WTC11 (cell line): ENCODE measurements around the gene JMJD8. TPM values are rescaled to one million over a fixed set of nuclear protein-coding genes. Genes with fewer than 3 reads are reported as not detected.
A peak's percentile ranks its signal among the peaks of the same experiment; 100 is the strongest.

Source experiments
- ATAC-seq: fragments of 200-7000 bp; cut with Tn5 transposase; 2 replicates; pipeline ENCODE4 v1.10.0; 2021; ENCODE audit warnings: mild to moderate bottlenecking, moderate library complexity
- CTCF ChIA-PET: fragments of 300-600 bp; sonication (Branson Sonifier 250); formaldehyde crosslinking; loops from one replicate; lab custom pipeline; 2021; ENCODE audit warnings: antibody characterized with exemption; lab: Charles Lee
- POLR2A ChIA-PET: fragments of 350-600 bp; sonication (Branson Sonifier 250); formaldehyde crosslinking; loops from one replicate; lab custom pipeline; 2021; ENCODE audit warnings: antibody characterized with exemption; lab: Charles Lee
- DNase-seq: peaks from one replicate; pipeline ENCODE4 v3.0.0; 2021; ENCODE audit warnings: low spot score
- H3K27ac Mint-ChIP-seq: 2 replicates; pipeline ENCODE4 v1.8.0; 2021; ENCODE audit warnings: mixed read lengths
- H3K27me3 Mint-ChIP-seq: 2 replicates; pipeline ENCODE4 v1.8.0; 2021; ENCODE audit warnings: low read depth, mild to moderate bottlenecking, moderate library complexity, mixed read lengths
- H3K36me3 Mint-ChIP-seq: 2 replicates; pipeline ENCODE4 v1.8.0; 2021; ENCODE audit warnings: mixed read lengths
- H3K4me1 Mint-ChIP-seq: 2 replicates; pipeline ENCODE4 v1.8.0; 2022; ENCODE audit warnings: mixed read lengths
- H3K4me3 Mint-ChIP-seq: 2 replicates; pipeline ENCODE4 v1.8.0; 2021; ENCODE audit warnings: mild to moderate bottlenecking, moderate library complexity, mixed read lengths
- H3K9me3 Mint-ChIP-seq: 2 replicates; pipeline ENCODE4 v1.8.0; 2021; ENCODE audit warnings: mixed read lengths
- ARID4B ChIP-seq: sonication (generic); formaldehyde crosslinking; IDR thresholded peaks from 2 replicates; pipeline ENCODE4 v1.8.0; 2023; ENCODE audit warnings: missing genetic modification reagents, mild to moderate bottlenecking, borderline replicate concordance
- ATF1 ChIP-seq: sonication (generic); formaldehyde crosslinking; IDR thresholded peaks from 2 replicates; pipeline ENCODE4 v1.8.1; 2023; ENCODE audit warnings: mild to moderate bottlenecking, moderate library complexity, missing genetic modification reagents
- CDX4 ChIP-seq: fragments of 250-450 bp; sonication (Bioruptor Pico); IDR thresholded peaks from 2 replicates; pipeline ENCODE4 v1.9.0; 2021; ENCODE audit warnings: moderate library complexity, mild to moderate bottlenecking, inconsistent platforms, borderline replicate concordance
- E2F5 ChIP-seq: sonication (generic); formaldehyde crosslinking; IDR thresholded peaks from 2 replicates; pipeline ENCODE4 v1.8.1; 2022; ENCODE audit warnings: mild to moderate bottlenecking, moderate library complexity, missing genetic modification reagents
- ESRRA ChIP-seq: sonication (generic); formaldehyde crosslinking; IDR thresholded peaks from 2 replicates; pipeline ENCODE4 v1.8.1; 2022; ENCODE audit warnings: mild to moderate bottlenecking, missing genetic modification reagents, borderline replicate concordance
- ETV6 ChIP-seq: sonication (generic); formaldehyde crosslinking; IDR thresholded peaks from 2 replicates; pipeline ENCODE4 v1.8.1; 2022; ENCODE audit warnings: mild to moderate bottlenecking, missing genetic modification reagents
- FOXP1 ChIP-seq: sonication (generic); formaldehyde crosslinking; IDR thresholded peaks from 2 replicates; pipeline ENCODE4 v1.8.0; 2022; ENCODE audit warnings: missing genetic modification reagents, mild to moderate bottlenecking, moderate library complexity, borderline replicate concordance
- FOXP4 ChIP-seq: sonication (generic); formaldehyde crosslinking; IDR thresholded peaks from 2 replicates; pipeline ENCODE4 v1.8.0; 2022; ENCODE audit warnings: mild to moderate bottlenecking, missing genetic modification reagents
- GTF2I ChIP-seq: fragments of 250-450 bp; sonication (Bioruptor Pico); conservative IDR thresholded peaks from 2 replicates; pipeline ENCODE4 v1.4.0; 2021; ENCODE audit warnings: mild to moderate bottlenecking
- HMGA2 ChIP-seq: fragments of 250-450 bp; sonication (Bioruptor Pico); IDR thresholded peaks from 2 replicates; pipeline ENCODE4 v1.4.0; 2021; ENCODE audit warnings: mild to moderate bottlenecking, moderate library complexity
- IRF1 ChIP-seq: sonication (generic); formaldehyde crosslinking; IDR thresholded peaks from 2 replicates; pipeline ENCODE4 v1.8.0; 2023; ENCODE audit warnings: missing genetic modification reagents
- IRF2 ChIP-seq: sonication (generic); formaldehyde crosslinking; IDR thresholded peaks from 2 replicates; pipeline ENCODE4 v1.8.0; 2022; ENCODE audit warnings: low read depth, missing genetic modification reagents, borderline replicate concordance
- KAT7 ChIP-seq: sonication (generic); formaldehyde crosslinking; IDR thresholded peaks from 2 replicates; pipeline ENCODE4 v1.8.1; 2023; ENCODE audit warnings: missing genetic modification reagents, mild to moderate bottlenecking, borderline replicate concordance
- MAX ChIP-seq: sonication (generic); formaldehyde crosslinking; IDR thresholded peaks from 2 replicates; pipeline ENCODE4 v1.8.0; 2022; ENCODE audit warnings: mild to moderate bottlenecking, missing genetic modification reagents
- MLX ChIP-seq: sonication (generic); formaldehyde crosslinking; IDR thresholded peaks from 2 replicates; pipeline ENCODE4 v1.8.1; 2023; ENCODE audit warnings: mild to moderate bottlenecking, missing genetic modification reagents, moderate library complexity
- NFATC4 ChIP-seq: fragments of 250-450 bp; sonication (Bioruptor Pico); IDR thresholded peaks from 2 replicates; pipeline ENCODE4 v1.9.0; 2021; ENCODE audit warnings: mild to moderate bottlenecking
- RELA ChIP-seq: sonication (generic); formaldehyde crosslinking; IDR thresholded peaks from 2 replicates; pipeline ENCODE4 v1.8.1; 2022; ENCODE audit warnings: missing genetic modification reagents, mild to moderate bottlenecking, borderline replicate concordance
- SMAD3 ChIP-seq: sonication (generic); formaldehyde crosslinking; IDR thresholded peaks from 2 replicates; pipeline ENCODE4 v1.8.0; 2022; ENCODE audit warnings: missing genetic modification reagents, mild to moderate bottlenecking, borderline replicate concordance
- SP1 ChIP-seq: sonication (generic); formaldehyde crosslinking; conservative IDR thresholded peaks from 2 replicates; pipeline ENCODE4 v1.8.1; 2022; ENCODE audit warnings: missing genetic modification reagents
- TEAD1 ChIP-seq: sonication (generic); formaldehyde crosslinking; IDR thresholded peaks from 2 replicates; pipeline ENCODE4 v1.8.0; 2022; ENCODE audit warnings: mild to moderate bottlenecking, missing genetic modification reagents
- TEAD4 ChIP-seq: sonication (generic); formaldehyde crosslinking; IDR thresholded peaks from 2 replicates; pipeline ENCODE4 v1.8.0; 2022; ENCODE audit warnings: mild to moderate bottlenecking, missing genetic modification reagents
- USF2 ChIP-seq: sonication (generic); formaldehyde crosslinking; IDR thresholded peaks from 2 replicates; pipeline ENCODE4 v1.8.1; 2023; ENCODE audit warnings: mild to moderate bottlenecking, missing genetic modification reagents, moderate library complexity
- ZNF232 ChIP-seq: sonication (generic); formaldehyde crosslinking; IDR thresholded peaks from 2 replicates; pipeline ENCODE4 v1.8.0; 2022; ENCODE audit warnings: mild to moderate bottlenecking, missing genetic modification reagents
- ZSCAN18 ChIP-seq: fragments of 250-450 bp; sonication (Bioruptor Pico); IDR thresholded peaks from 2 replicates; pipeline ENCODE4 v2.1.2; 2022; ENCODE audit warnings: mild to moderate bottlenecking, moderate library complexity
- total RNA-seq: library from RNA; stranded (reverse); gene quantifications from 3 replicates; pipeline ENCODE4 v1.2.3, GENCODE V29; 2021

The JMJD8 gene
- total RNA-seq, 1 experiment from 2014 or later: 61.2 TPM

GRCh38 chr16:667780-668518, 16.2 kb downstream of the JMJD8 start, which contains the start of gene RHOT2:
Gene RHOT2 (plus strand): TSS chr16:668132. CDS start chr16:668200, 68 bp downstream.
- Mint-ChIP-seq H3K4me1 (no peaks in the 10 kb centered on the region), H3K27ac (peak within 1 kb of the TSS; percentile 86), H3K27me3 (no peaks in the 10 kb centered on the region), H3K36me3 (peaks cover 10% of the 10 kb centered on the region), H3K4me3 (peak within 1 kb of the TSS; percentile 65), H3K9me3 (no peaks in the 10 kb centered on the region)
- peak; percentile 95 for ATAC-seq
- DNase-seq: peak; percentile 93
- POLR2A ChIA-PET: interaction anchor here (1.0 to 1.8 kb wide), 2 partner anchors 30 to 52 kb away, joined by 3 to 6 read pairs; no protein-coding TSS in a partner anchor
- CTCF ChIA-PET: interaction anchor here (0.6 to 3.0 kb wide), 23 partner anchors 8 to 297 kb away, joined by 3 to 21 read pairs (median 4); partner anchors contain the start of genes ANTKMT, CIAO3, JMJD8 and RAB40C
- TF ChIP-seq GTF2I (CRISPR knock-in tag) (no peak), ATF1 (0 out of 2 replicates have a peak, but pooled peaks have one; percentile 28), HMGA2 (CRISPR knock-in tag) (no peak), FOXP1 (CRISPR knock-in tag) (no peak; the same call in 1 of the 2 replicates), MLX (0 out of 2 replicates have a peak, but pooled peaks have one; percentile 67), RELA (peak; percentile 64; the same call in 1 of the 2 replicates), USF2 (CRISPR knock-in tag) (peak; percentile 55), TEAD4 (CRISPR knock-in tag) (0 out of 2 replicates have a peak, but pooled peaks have one; percentile 57), ZSCAN18 (CRISPR knock-in tag) (no peak), ZNF232 (CRISPR knock-in tag) (no peak; the same call in 1 of the 2 replicates), IRF1 (CRISPR knock-in tag) (0 out of 2 replicates have a peak, but pooled peaks have one; percentile 56), ESRRA (CRISPR knock-in tag) (peak; percentile 94), E2F5 (CRISPR knock-in tag) (peak; percentile 95), NFATC4 (CRISPR knock-in tag) (no peak), KAT7 (peak; percentile 98), ARID4B (CRISPR knock-in tag) (peak; percentile 93), MAX (CRISPR knock-in tag) (peak; percentile 75; the same call in 1 of the 2 replicates), SP1 (CRISPR knock-in tag) (peak; percentile 97), SMAD3 (CRISPR knock-in tag) (no peak), IRF2 (no peak), ETV6 (CRISPR knock-in tag) (peak; percentile 91), FOXP4 (0 out of 2 replicates have a peak, but pooled peaks have one; percentile 48), CDX4 (CRISPR knock-in tag) (no peak), TEAD1 (peak; percentile 81; the same call in 1 of the 2 replicates)
